ENCODE data around the gene GRK6.

DNA sequence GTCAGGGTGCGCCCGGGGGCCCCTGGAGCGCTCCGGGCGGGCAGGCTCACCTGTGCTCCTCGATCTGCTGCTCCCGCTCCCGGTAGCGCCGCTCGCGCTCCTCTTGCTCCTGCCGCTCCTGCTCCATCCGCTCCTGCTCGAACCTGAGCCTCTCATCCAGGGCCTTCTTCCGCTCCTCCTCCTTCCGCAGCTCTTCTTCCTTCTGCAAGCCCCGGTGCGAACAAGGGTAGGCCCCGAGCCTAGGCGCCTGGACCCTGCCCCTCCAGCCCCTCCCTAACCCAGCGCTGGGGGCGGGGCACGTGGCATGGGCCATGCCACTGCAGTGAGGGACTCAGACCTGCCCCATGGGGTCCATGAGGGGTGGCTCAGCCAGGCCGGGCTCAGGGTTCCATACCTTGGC is 40.4 kb downstream of the GRK6 start:
- TF ChIP-seq POLR2A (IDR thresholded peaks at IDR 0.05) (no peak), POLR2AphosphoS5 (IDR thresholded peaks at IDR 0.05) (no peak)
- TF ChIP-seq, protein P1, sequence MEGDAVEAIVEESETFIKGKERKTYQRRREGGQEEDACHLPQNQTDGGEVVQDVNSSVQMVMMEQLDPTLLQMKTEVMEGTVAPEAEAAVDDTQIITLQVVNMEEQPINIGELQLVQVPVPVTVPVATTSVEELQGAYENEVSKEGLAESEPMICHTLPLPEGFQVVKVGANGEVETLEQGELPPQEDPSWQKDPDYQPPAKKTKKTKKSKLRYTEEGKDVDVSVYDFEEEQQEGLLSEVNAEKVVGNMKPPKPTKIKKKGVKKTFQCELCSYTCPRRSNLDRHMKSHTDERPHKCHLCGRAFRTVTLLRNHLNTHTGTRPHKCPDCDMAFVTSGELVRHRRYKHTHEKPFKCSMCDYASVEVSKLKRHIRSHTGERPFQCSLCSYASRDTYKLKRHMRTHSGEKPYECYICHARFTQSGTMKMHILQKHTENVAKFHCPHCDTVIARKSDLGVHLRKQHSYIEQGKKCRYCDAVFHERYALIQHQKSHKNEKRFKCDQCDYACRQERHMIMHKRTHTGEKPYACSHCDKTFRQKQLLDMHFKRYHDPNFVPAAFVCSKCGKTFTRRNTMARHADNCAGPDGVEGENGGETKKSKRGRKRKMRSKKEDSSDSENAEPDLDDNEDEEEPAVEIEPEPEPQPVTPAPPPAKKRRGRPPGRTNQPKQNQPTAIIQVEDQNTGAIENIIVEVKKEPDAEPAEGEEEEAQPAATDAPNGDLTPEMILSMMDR (IDR thresholded peaks at IDR 0.05), result no peak

All from breast epithelium (tissue), 3 donors.